ENCODE data around the gene CDH23. TPM values are rescaled to one million over a fixed set of nuclear protein-coding genes. Genes with fewer than 3 reads are reported as not detected.
A peak's percentile ranks its signal among the peaks of the same experiment; 100 is the strongest.

The CDH23 gene
- total RNA-seq, 2 experiments from 2014 or later, result 4.6 to 5.2 TPM

DNA sequence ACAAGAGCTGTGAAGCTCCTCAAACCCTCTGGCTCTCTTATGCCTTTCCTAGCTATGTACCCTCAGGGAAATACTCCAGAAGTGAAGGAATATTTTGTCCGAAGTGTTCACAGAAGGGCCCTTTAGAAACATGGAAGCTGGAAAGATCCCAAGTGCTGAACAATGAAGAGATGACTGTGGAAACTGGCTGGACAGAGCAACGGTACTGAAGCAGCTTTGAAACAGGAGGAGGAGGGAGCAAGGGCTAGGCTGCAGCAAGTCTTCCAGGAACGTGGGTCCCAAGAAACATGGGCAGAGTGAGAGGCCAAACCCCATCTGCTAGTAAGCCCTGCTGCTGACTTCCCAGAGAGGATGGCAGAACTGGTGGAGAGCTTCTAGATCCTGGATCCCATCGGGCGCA is 457.3 kb downstream of the CDH23 start:
- TF ChIP-seq, protein P1, sequence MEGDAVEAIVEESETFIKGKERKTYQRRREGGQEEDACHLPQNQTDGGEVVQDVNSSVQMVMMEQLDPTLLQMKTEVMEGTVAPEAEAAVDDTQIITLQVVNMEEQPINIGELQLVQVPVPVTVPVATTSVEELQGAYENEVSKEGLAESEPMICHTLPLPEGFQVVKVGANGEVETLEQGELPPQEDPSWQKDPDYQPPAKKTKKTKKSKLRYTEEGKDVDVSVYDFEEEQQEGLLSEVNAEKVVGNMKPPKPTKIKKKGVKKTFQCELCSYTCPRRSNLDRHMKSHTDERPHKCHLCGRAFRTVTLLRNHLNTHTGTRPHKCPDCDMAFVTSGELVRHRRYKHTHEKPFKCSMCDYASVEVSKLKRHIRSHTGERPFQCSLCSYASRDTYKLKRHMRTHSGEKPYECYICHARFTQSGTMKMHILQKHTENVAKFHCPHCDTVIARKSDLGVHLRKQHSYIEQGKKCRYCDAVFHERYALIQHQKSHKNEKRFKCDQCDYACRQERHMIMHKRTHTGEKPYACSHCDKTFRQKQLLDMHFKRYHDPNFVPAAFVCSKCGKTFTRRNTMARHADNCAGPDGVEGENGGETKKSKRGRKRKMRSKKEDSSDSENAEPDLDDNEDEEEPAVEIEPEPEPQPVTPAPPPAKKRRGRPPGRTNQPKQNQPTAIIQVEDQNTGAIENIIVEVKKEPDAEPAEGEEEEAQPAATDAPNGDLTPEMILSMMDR (IDR thresholded peaks at IDR 0.05), result no peak
- H3K9me3 Mint-ChIP-seq, result no peaks in the 10 kb centered on the region
- Histone ChIP-seq H3K4me1 (ENCODE audit: insufficient read depth, low read length) (peaks cover 20% of the 10 kb centered on the region), H3K9me3 (ENCODE audit: control insufficient read depth in 1 of 2, insufficient read depth in 1 of 2, low read length in 2 of 2) (no peaks in the 10 kb centered on the region), H3K4me3 (ENCODE audit: low read length) (no peak overlapping the region), H3K27me3 (ENCODE audit: control insufficient read depth in 1 of 2, insufficient read depth in 2 of 2, low read length in 2 of 2) (no peaks in the 10 kb centered on the region), H3K36me3 (ENCODE audit: insufficient read depth, low read length) (no peaks in the 10 kb centered on the region), H3K27ac (ENCODE audit: low read depth in 1 of 2, low read length in 2 of 2) (no peak overlapping the region)
- ChIA-PET POLR2A (no interaction called here), CTCF (no interaction called here)
- DNase-seq, result no peak
- ATAC-seq (ENCODE audit: poor library complexity), result no peak
- H3K4me3 Mint-ChIP-seq, result no peak overlapping the region
- peaks cover 7% of the 10 kb centered on the region for H3K36me3 Mint-ChIP-seq (ENCODE audit: low read depth)
- intact Hi-C loops (cut with DNase I, micrococcal nuclease), result loop anchor here in 1 of 2 experiments (5.0 to 10.0 kb wide), 4 partner anchors 38 to 1617 kb away; partner anchors contain the start of genes MCU and MICU1
- peaks cover 23% of the 10 kb centered on the region for H3K4me1 Mint-ChIP-seq (ENCODE audit: low read depth)
- H3K27ac Mint-ChIP-seq, result no peak overlapping the region
- no peaks in the 10 kb centered on the region for H3K27me3 Mint-ChIP-seq

DNA sequence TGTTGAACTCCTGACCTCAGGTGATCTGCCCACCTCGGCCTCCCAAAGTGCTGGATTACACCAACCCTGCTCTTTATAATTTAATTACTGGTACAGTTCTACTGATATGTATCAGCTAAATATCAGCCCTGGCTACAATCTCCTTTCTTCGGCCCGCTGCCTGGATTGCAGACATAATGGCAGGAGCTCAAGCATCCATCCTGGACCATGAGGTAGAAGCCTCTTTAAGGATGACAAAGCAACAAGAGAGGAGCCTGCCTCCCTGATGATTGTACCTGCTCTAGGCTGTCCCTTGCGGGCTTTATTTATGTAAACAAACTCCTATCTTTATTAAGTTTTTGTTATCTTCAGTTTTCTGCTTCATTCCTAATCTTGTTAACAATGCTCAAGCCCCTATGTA is 459.9 kb downstream of the CDH23 start:
- H3K4me1 Mint-ChIP-seq (ENCODE audit: low read depth), result peaks cover under 1% of the 10 kb centered on the region
- H3K27me3 Mint-ChIP-seq, result no peaks in the 10 kb centered on the region
- no peak overlapping the region for H3K27ac Mint-ChIP-seq
- Histone ChIP-seq H3K9me3 (ENCODE audit: control insufficient read depth in 1 of 2, insufficient read depth in 1 of 2, low read length in 2 of 2) (no peaks in the 10 kb centered on the region), H3K27ac (ENCODE audit: low read depth in 1 of 2, low read length in 2 of 2) (no peak overlapping the region), H3K4me1 (ENCODE audit: insufficient read depth, low read length) (peaks cover 3% of the 10 kb centered on the region), H3K4me3 (ENCODE audit: low read length) (no peak overlapping the region), H3K36me3 (ENCODE audit: insufficient read depth, low read length) (no peaks in the 10 kb centered on the region), H3K27me3 (ENCODE audit: control insufficient read depth in 1 of 2, insufficient read depth in 2 of 2, low read length in 2 of 2) (no peaks in the 10 kb centered on the region)
- intact Hi-C loops (cut with DNase I, micrococcal nuclease), result loop anchor here in 1 of 2 experiments (10.0 kb wide), 2 partner anchors 768 to 838 kb away; partner anchors contain the start of genes MCU and MICU1
- ATAC-seq (ENCODE audit: poor library complexity), result no peak
- ChIA-PET CTCF (interaction anchor here (0.5 kb wide), 1 partner anchor 42 kb away, joined by 4 read pairs; no protein-coding TSS in a partner anchor), POLR2A (no interaction called here)
- TF ChIP-seq, protein P1 (IDR thresholded peaks at IDR 0.05), result no peak
- H3K36me3 Mint-ChIP-seq (ENCODE audit: low read depth), result no peaks in the 10 kb centered on the region
- DNase-seq, result no peak
- H3K9me3 Mint-ChIP-seq, result no peaks in the 10 kb centered on the region
- H3K4me3 Mint-ChIP-seq, result no peak overlapping the region

DNA sequence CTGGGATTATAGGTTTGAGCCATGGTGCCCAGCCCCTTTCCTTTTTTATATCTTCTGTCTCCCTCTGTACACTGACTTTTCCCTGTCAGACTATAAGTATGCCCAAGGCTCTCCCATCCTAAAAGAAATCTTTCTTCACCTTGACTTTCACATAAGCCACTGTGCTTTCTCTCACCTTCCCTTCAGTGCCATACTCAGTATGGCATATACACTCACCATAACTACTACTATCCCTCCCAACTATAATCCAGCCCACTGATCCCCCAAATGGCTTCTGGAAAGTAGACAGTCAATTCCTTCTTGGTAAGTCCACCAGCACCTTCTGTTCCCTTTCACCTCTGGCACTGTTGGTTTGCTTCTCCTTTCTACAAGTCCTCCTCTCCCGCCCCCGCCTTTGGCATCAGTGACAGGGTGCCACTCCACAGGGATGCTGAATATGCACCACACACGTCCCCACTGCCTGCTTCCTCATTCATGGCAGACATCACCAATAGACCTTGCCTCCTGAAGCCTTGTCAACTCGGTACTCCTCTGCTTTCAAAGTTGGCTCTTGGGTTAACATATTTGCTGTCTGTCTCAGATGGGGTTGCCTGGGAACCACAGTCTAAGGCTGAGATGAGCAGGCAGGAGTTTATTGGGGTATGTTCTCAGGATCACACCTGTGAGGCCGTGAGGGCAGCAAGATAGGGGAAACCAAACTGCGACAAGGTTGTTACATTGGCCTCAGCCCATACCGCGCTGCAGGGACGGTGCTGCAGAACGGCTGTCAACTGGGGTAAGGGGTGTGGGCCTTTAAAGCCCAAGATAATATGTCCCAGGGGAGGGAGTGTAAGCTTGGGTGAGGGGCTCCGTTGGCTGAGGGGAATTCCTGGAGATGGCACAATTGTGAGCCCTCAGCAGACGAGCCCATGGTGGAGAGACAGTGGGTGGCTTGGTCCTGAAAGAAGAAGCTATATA is 461.5 kb downstream of the CDH23 start:
- intact Hi-C loops (cut with DNase I, micrococcal nuclease), result loop anchor here in 1 of 2 experiments (10.0 kb wide), 2 partner anchors 767 to 837 kb away; partner anchors contain the start of genes MCU and MICU1
- H3K9me3 Mint-ChIP-seq, result no peaks in the 10 kb centered on the region
- no peak overlapping the region for H3K4me3 ChIP-seq (ENCODE audit: low read length)
- H3K27ac Mint-ChIP-seq, result no peak overlapping the region
- H3K4me1 Mint-ChIP-seq (ENCODE audit: low read depth), result no peaks in the 10 kb centered on the region
- CTCF ChIA-PET, result no interaction called here
- H3K4me1 ChIP-seq (ENCODE audit: insufficient read depth, low read length), result no peaks in the 10 kb centered on the region
- H3K27ac ChIP-seq (ENCODE audit: low read depth in 1 of 2, low read length in 2 of 2), result no peak overlapping the region
- no peaks in the 10 kb centered on the region for H3K27me3 Mint-ChIP-seq
- H3K27me3 ChIP-seq (ENCODE audit: control insufficient read depth in 1 of 2, insufficient read depth in 2 of 2, low read length in 2 of 2), result no peaks in the 10 kb centered on the region
- no peaks in the 10 kb centered on the region for H3K36me3 Mint-ChIP-seq (ENCODE audit: low read depth)
- TF ChIP-seq, protein P1 (IDR thresholded peaks at IDR 0.05), result no peak
- POLR2A ChIA-PET, result interaction anchor here (1.0 kb wide), 1 partner anchor 8 kb away, joined by 3 read pairs; no protein-coding TSS in a partner anchor
- H3K9me3 ChIP-seq (ENCODE audit: control insufficient read depth in 1 of 2, insufficient read depth in 1 of 2, low read length in 2 of 2), result no peaks in the 10 kb centered on the region
- no peaks in the 10 kb centered on the region for H3K36me3 ChIP-seq (ENCODE audit: insufficient read depth, low read length)
- ATAC-seq (ENCODE audit: poor library complexity), result no peak
- DNase-seq, result peak in 1 of 14 experiments; percentile 46
- no peak overlapping the region for H3K4me3 Mint-ChIP-seq
